ENCODE measurements around the gene SUPV3L1.
"Not testable (repeated sequence)": the region's sequence is repeated elsewhere in the genome, so short reads cannot be mapped to it uniquely, and the experiment has no call there.

The SUPV3L1 gene

GRCh38 chr10:69243817-69244216, 63.8 kb downstream of the SUPV3L1 start:
- Histone ChIP-seq H3K4me1 (ENCODE audit: control insufficient read depth, insufficient read depth, low read length) (0 out of 2 replicates have a peak, but pooled peaks cover 8% of the 10 kb centered on the region), H3K27me3 (ENCODE audit: control insufficient read depth, insufficient read depth, low read length) (no peaks in the 10 kb centered on the region), H3K4me3 (ENCODE audit: low read depth, low read length) (no peak overlapping the region), H3K9ac (ENCODE audit: low read length) (no peak overlapping the region), H3K9me3 (ENCODE audit: control insufficient read depth, insufficient read depth, low read depth, low read length) (no peaks in the 10 kb centered on the region), H3K27ac (ENCODE audit: low read depth, low read length) (no peak overlapping the region), H3K36me3 (ENCODE audit: control insufficient read depth, insufficient read depth, low read length) (no peaks in the 10 kb centered on the region)

GRCh38 chr10:69246036-69246435, 66.0 kb downstream of the SUPV3L1 start:
- Histone ChIP-seq H3K4me3 (ENCODE audit: low read depth, low read length) (no peak overlapping the region), H3K27me3 (ENCODE audit: control insufficient read depth, insufficient read depth, low read length) (no peaks in the 10 kb centered on the region), H3K36me3 (ENCODE audit: control insufficient read depth, insufficient read depth, low read length) (no peaks in the 10 kb centered on the region), H3K4me1 (ENCODE audit: control insufficient read depth, insufficient read depth, low read length) (0 out of 2 replicates have a peak, but pooled peaks cover 3% of the 10 kb centered on the region), H3K9ac (ENCODE audit: low read length) (no peak overlapping the region), H3K27ac (ENCODE audit: low read depth, low read length) (no peak overlapping the region), H3K9me3 (ENCODE audit: control insufficient read depth, insufficient read depth, low read depth, low read length) (no peaks in the 10 kb centered on the region)

- Histone ChIP-seq H3K9ac (ENCODE audit: low read length) (no peak overlapping the region), H3K27me3 (ENCODE audit: control insufficient read depth, insufficient read depth, low read length) (no peaks in the 10 kb centered on the region), H3K4me1 (ENCODE audit: control insufficient read depth, insufficient read depth, low read length) (0 out of 2 replicates have a peak, but pooled peaks cover 3% of the 10 kb centered on the region), H3K27ac (ENCODE audit: low read depth, low read length) (no peak overlapping the region), H3K9me3 (ENCODE audit: control insufficient read depth, insufficient read depth, low read depth, low read length) (no peaks in the 10 kb centered on the region), H3K4me3 (ENCODE audit: low read depth, low read length) (no peak overlapping the region), H3K36me3 (ENCODE audit: control insufficient read depth, insufficient read depth, low read length) (no peaks in the 10 kb centered on the region)
Observed at GRCh38 chr10:69246581-69247312, 66.7 kb downstream of the SUPV3L1 start.

- no peak overlapping the region for H3K27ac ChIP-seq (ENCODE audit: low read depth, low read length)
Observed at GRCh38 chr10:69247313-69247710, 67.3 kb downstream of the SUPV3L1 start.

GRCh38 chr10:69248117-69248730, 68.2 kb downstream of the SUPV3L1 start:
- Histone ChIP-seq H3K36me3 (ENCODE audit: control insufficient read depth, insufficient read depth, low read length) (no peaks in the 10 kb centered on the region), H3K9me3 (ENCODE audit: control insufficient read depth, insufficient read depth, low read depth, low read length) (no peaks in the 10 kb centered on the region), H3K4me3 (ENCODE audit: low read depth, low read length) (no peak overlapping the region), H3K27ac (ENCODE audit: low read depth, low read length) (no peak overlapping the region), H3K4me1 (ENCODE audit: control insufficient read depth, insufficient read depth, low read length) (no peaks in the 10 kb centered on the region), H3K9ac (ENCODE audit: low read length) (no peak overlapping the region), H3K27me3 (ENCODE audit: control insufficient read depth, insufficient read depth, low read length) (no peaks in the 10 kb centered on the region)

More at GRCh38 chr10:69247313-69247710, 67.3 kb downstream of the SUPV3L1 start:
- H3K9ac ChIP-seq (ENCODE audit: low read length) = no peak overlapping the region
- no peak overlapping the region for H3K4me3 ChIP-seq (ENCODE audit: low read depth, low read length)
- no peaks in the 10 kb centered on the region for H3K9me3 ChIP-seq (ENCODE audit: control insufficient read depth, insufficient read depth, low read depth, low read length)
- no peaks in the 10 kb centered on the region for H3K27me3 ChIP-seq (ENCODE audit: control insufficient read depth, insufficient read depth, low read length)
- H3K36me3 ChIP-seq (ENCODE audit: control insufficient read depth, insufficient read depth, low read length) = no peaks in the 10 kb centered on the region
- H3K4me1 ChIP-seq (ENCODE audit: control insufficient read depth, insufficient read depth, low read length) = 0 out of 2 replicates have a peak, but pooled peaks cover 3% of the 10 kb centered on the region

- Histone ChIP-seq H3K4me1 (ENCODE audit: control insufficient read depth, insufficient read depth, low read length) (no peaks in the 10 kb centered on the region), H3K4me3 (ENCODE audit: low read depth, low read length) (no peak overlapping the region), H3K9ac (ENCODE audit: low read length) (no peak overlapping the region), H3K27me3 (ENCODE audit: control insufficient read depth, insufficient read depth, low read length) (no peaks in the 10 kb centered on the region), H3K36me3 (ENCODE audit: control insufficient read depth, insufficient read depth, low read length) (no peaks in the 10 kb centered on the region), H3K9me3 (ENCODE audit: control insufficient read depth, insufficient read depth, low read depth, low read length) (no peaks in the 10 kb centered on the region), H3K27ac (ENCODE audit: low read depth, low read length) (no peak overlapping the region)
Observed at GRCh38 chr10:69250041-69250440, 70.0 kb downstream of the SUPV3L1 start.

- H3K36me3 ChIP-seq (ENCODE audit: control insufficient read depth, insufficient read depth, low read length); H3K9me3 ChIP-seq (ENCODE audit: control insufficient read depth, insufficient read depth, low read depth, low read length); H3K4me3 ChIP-seq (ENCODE audit: low read depth, low read length); H3K4me1 ChIP-seq (ENCODE audit: control insufficient read depth, insufficient read depth, low read length); H3K27me3 ChIP-seq (ENCODE audit: control insufficient read depth, insufficient read depth, low read length); H3K27ac ChIP-seq (ENCODE audit: low read depth, low read length); H3K9ac ChIP-seq (ENCODE audit: low read length): not testable (repeated sequence)
Observed at GRCh38 chr10:69251417-69251816, 71.4 kb downstream of the SUPV3L1 start.

GRCh38 chr10:69253171-69253570, 73.1 kb downstream of the SUPV3L1 start:
- no peaks in the 10 kb centered on the region for H3K36me3 ChIP-seq (ENCODE audit: control insufficient read depth, insufficient read depth, low read length)
- no peaks in the 10 kb centered on the region for H3K27me3 ChIP-seq (ENCODE audit: control insufficient read depth, insufficient read depth, low read length)
- H3K9ac ChIP-seq (ENCODE audit: low read length) = no peak overlapping the region

GRCh38 chr10:69254877-69255276, 74.8 kb downstream of the SUPV3L1 start:
- Histone ChIP-seq H3K36me3 (ENCODE audit: control insufficient read depth, insufficient read depth, low read length) (no peaks in the 10 kb centered on the region), H3K4me3 (ENCODE audit: low read depth, low read length) (no peak overlapping the region), H3K4me1 (ENCODE audit: control insufficient read depth, insufficient read depth, low read length) (no peaks in the 10 kb centered on the region), H3K9ac (ENCODE audit: low read length) (no peak overlapping the region), H3K9me3 (ENCODE audit: control insufficient read depth, insufficient read depth, low read depth, low read length) (no peaks in the 10 kb centered on the region), H3K27me3 (ENCODE audit: control insufficient read depth, insufficient read depth, low read length) (no peaks in the 10 kb centered on the region), H3K27ac (ENCODE audit: low read depth, low read length) (no peak overlapping the region)

More at GRCh38 chr10:69253171-69253570, 73.1 kb downstream of the SUPV3L1 start:
- no peaks in the 10 kb centered on the region for H3K4me1 ChIP-seq (ENCODE audit: control insufficient read depth, insufficient read depth, low read length)
- no peaks in the 10 kb centered on the region for H3K9me3 ChIP-seq (ENCODE audit: control insufficient read depth, insufficient read depth, low read depth, low read length)
- no peak overlapping the region for H3K27ac ChIP-seq (ENCODE audit: low read depth, low read length)
- H3K4me3 ChIP-seq (ENCODE audit: low read depth, low read length) = no peak overlapping the region

All from HUES6 (cell line).